ENCODE measurements around the gene LRRC75A.
"Not testable (repeated sequence)": the region's sequence is repeated elsewhere in the genome, so short reads cannot be mapped to it uniquely, and the experiment has no call there.

Gene LRRC75A

GRCh38 chr17:16455997-16456741 lies 35.8 kb downstream of the LRRC75A start:
- DNase-seq (ENCODE audit: low read depth in 1 of 2, low spot score in 1 of 2), result no peak

GRCh38 chr17:16453493-16453851 lies 38.5 kb downstream of the LRRC75A start:
- DNase-seq (ENCODE audit: low read depth in 1 of 2, low spot score in 1 of 2), result no peak

- not testable (repeated sequence) for DNase-seq (ENCODE audit: low read depth in 1 of 2, low spot score in 1 of 2)
These were observed 39.7 kb downstream of the LRRC75A start for GRCh38 chr17:16452268-16452667.

- no peak for DNase-seq (ENCODE audit: low read depth in 1 of 2, low spot score in 1 of 2)
These were observed 42.0 kb downstream of the LRRC75A start for GRCh38 chr17:16450028-16450427.

- no peak for DNase-seq (ENCODE audit: low read depth in 1 of 2, low spot score in 1 of 2)
These were observed 42.8 kb downstream of the LRRC75A start for GRCh38 chr17:16449121-16449570.

- no peak for DNase-seq (ENCODE audit: low read depth in 1 of 2, low spot score in 1 of 2)
These were observed 43.5 kb downstream of the LRRC75A start for GRCh38 chr17:16448490-16448889.

GRCh38 chr17:16447676-16448075 lies 44.3 kb downstream of the LRRC75A start:
- DNase-seq (ENCODE audit: low read depth in 1 of 2, low spot score in 1 of 2), result no peak

- no peak for DNase-seq (ENCODE audit: low read depth in 1 of 2, low spot score in 1 of 2)
These were observed 45.5 kb downstream of the LRRC75A start for GRCh38 chr17:16446338-16446983.

GRCh38 chr17:16444258-16444886 lies 47.6 kb downstream of the LRRC75A start:
- DNase-seq (ENCODE audit: low read depth in 1 of 2, low spot score in 1 of 2), result no peak

GRCh38 chr17:16443511-16444257 lies 48.3 kb downstream of the LRRC75A start:
- no peak for DNase-seq (ENCODE audit: low read depth in 1 of 2, low spot score in 1 of 2)

GRCh38 chr17:16442594-16443510 lies 49.1 kb downstream of the LRRC75A start:
- no peak for DNase-seq (ENCODE audit: low read depth in 1 of 2, low spot score in 1 of 2)

- no peak for DNase-seq (ENCODE audit: low read depth in 1 of 2, low spot score in 1 of 2)
These were observed 49.9 kb downstream of the LRRC75A start for GRCh38 chr17:16442141-16442540.

GRCh38 chr17:16440901-16441629 lies 50.9 kb downstream of the LRRC75A start:
- no peak for DNase-seq (ENCODE audit: low read depth in 1 of 2, low spot score in 1 of 2)

- not testable (repeated sequence) for DNase-seq (ENCODE audit: low read depth in 1 of 2, low spot score in 1 of 2)
These were observed 51.6 kb downstream of the LRRC75A start for GRCh38 chr17:16440354-16440753.

GRCh38 chr17:16439811-16440351 lies 52.1 kb downstream of the LRRC75A start:
- DNase-seq (ENCODE audit: low read depth in 1 of 2, low spot score in 1 of 2), result no peak

- no peak for DNase-seq (ENCODE audit: low read depth in 1 of 2, low spot score in 1 of 2)
These were observed 52.6 kb downstream of the LRRC75A start for GRCh38 chr17:16439303-16439791.

- DNase-seq (ENCODE audit: low read depth in 1 of 2, low spot score in 1 of 2), result peak; percentile 88 to 89
These were observed 53.3 kb downstream of the LRRC75A start for GRCh38 chr17:16438557-16439302.

- DNase-seq (ENCODE audit: low read depth in 1 of 2, low spot score in 1 of 2), result no peak
These were observed 53.8 kb downstream of the LRRC75A start for GRCh38 chr17:16438173-16438556.

GRCh38 chr17:16437083-16437482 lies 54.9 kb downstream of the LRRC75A start:
- DNase-seq (ENCODE audit: low read depth in 1 of 2, low spot score in 1 of 2), result no peak
